GM12878 (cell line): ENCODE results near the gene TSPAN11. TPM values are rescaled to one million over a fixed set of nuclear protein-coding genes. Genes with fewer than 3 reads are reported as not detected.

Experiments used
- ATAC-seq: fragments of 200-7000 bp; cut with Tn5 transposase; 3 replicates; pipeline ENCODE4 v1.9.1; 2020; ENCODE audit warnings: mild to moderate bottlenecking, moderate library complexity
- BruUV-seq: library from RNA; stranded (reverse); fragments of 400-500 nt; replicated peaks from 2 replicates; lab custom pipeline; 2021; lab: Mats Ljungman, UMichigan
- CTCF ChIA-PET: fragments of 300-600 bp; sonication (Branson Sonifier 250); formaldehyde crosslinking; extraction: SDS; loops from one replicate; lab custom pipeline; 2021; ENCODE audit warnings: inconsistent platforms; lab: Yijun Ruan, JAX
- POLR2A ChIA-PET: fragments of 350-600 bp; formaldehyde crosslinking; extraction: SDS; loops from one replicate; lab custom pipeline; 2021; ENCODE audit warnings: inconsistent platforms; lab: Charles Lee
- RAD21 ChIA-PET: fragments of 300-600 bp; sonication (Branson Sonifier 250); formaldehyde crosslinking; loops from one replicate; lab custom pipeline; 2023; ENCODE audit warnings: antibody characterized with exemption; ENCODE audit not compliant: unreplicated experiment; lab: Charles Lee
- SMC1A ChIA-PET: fragments of 300-600 bp; sonication (Branson Sonifier 250); formaldehyde crosslinking; loops from one replicate; lab custom pipeline; 2023; ENCODE audit not compliant: unreplicated experiment, uncharacterized antibody; lab: Charles Lee
- DNase-seq: peaks from one replicate; pipeline ENCODE4 v3.0.0-alpha.2; 2011; ENCODE audit warnings: low read depth, low spot score
- FAIRE-seq: peaks from 3 replicates; lab custom pipeline; 2011; peaks lifted over from hg19 to GRCh38; lab: Jason Lieb, UNC
- H2AFZ ChIP-seq: 2 replicates; pipeline ENCODE4 v1.6.0; 2011; ENCODE audit warnings: low read depth, low read length, control low read depth; ENCODE audit not compliant: control insufficient read depth
- H3K27ac ChIP-seq: 2 replicates; pipeline ENCODE4 v1.5.1; 2011; ENCODE audit warnings: control low read depth; ENCODE audit not compliant: control insufficient read depth, insufficient read depth
- H3K27me3 ChIP-seq, 2 experiments: replicated peaks in 1 of 2; 2 replicates each; pipeline versions ENCODE4 v1.6.0 to v1.6.1; 2011; ENCODE audit warnings: low read length in 1 of 2; ENCODE audit not compliant: control insufficient read depth in 2 of 2, insufficient read depth in 2 of 2
- H3K36me3 ChIP-seq, 2 experiments: 2 replicates each; pipeline ENCODE4 v1.5.1; 2011; ENCODE audit warnings: low read length in 1 of 2; ENCODE audit not compliant: control insufficient read depth in 2 of 2, insufficient read depth in 2 of 2
- H3K4me1 ChIP-seq: 2 replicates; pipeline ENCODE4 v1.6.1; 2011; ENCODE audit warnings: mild to moderate bottlenecking, low read length, moderate library complexity, mixed read lengths; ENCODE audit not compliant: control insufficient read depth, insufficient read depth
- H3K4me2 ChIP-seq: 2 replicates; pipeline ENCODE4 v1.6.0; 2011; ENCODE audit warnings: control low read depth; ENCODE audit not compliant: control insufficient read depth, insufficient read depth
- H3K4me3 ChIP-seq: fragments of 200-600 bp; sonication (generic); 2 replicates; pipeline ENCODE4 v1.5.1; 2016
- H3K79me2 ChIP-seq: 2 replicates; pipeline ENCODE4 v1.6.0; 2011; ENCODE audit warnings: low read length; ENCODE audit not compliant: control insufficient read depth, insufficient read depth
- H3K9ac ChIP-seq: 2 replicates; pipeline ENCODE4 v1.8.0; 2011; ENCODE audit warnings: low read length, control low read depth, mixed read lengths; ENCODE audit not compliant: control insufficient read depth, insufficient read depth
- H3K9me3 ChIP-seq: replicated peaks from 3 replicates; pipeline ENCODE4 v1.5.1; 2011; ENCODE audit warnings: mild to moderate bottlenecking, low read length; ENCODE audit not compliant: control insufficient read depth, insufficient read depth
- H4K20me1 ChIP-seq: 2 replicates; pipeline ENCODE4 v1.6.0; 2011; ENCODE audit not compliant: control insufficient read depth, insufficient read depth
- ATF2 ChIP-seq: IDR thresholded peaks from 2 replicates; pipeline ENCODE4 v1.6.1; 2012; ENCODE audit warnings: low read length, inconsistent platforms
- BACH1 ChIP-seq: fragments of 450-650 bp; IDR thresholded peaks from 2 replicates; pipeline ENCODE4 v1.6.1; 2017; ENCODE audit warnings: mild to moderate bottlenecking, borderline replicate concordance
- CUX1 ChIP-seq: IDR thresholded peaks from 2 replicates; pipeline ENCODE4 v1.6.1; 2012; ENCODE audit warnings: improper control_type of control experiment, low read depth, low read length; ENCODE audit not compliant: insufficient replicate concordance
- DPF2 ChIP-seq: fragments of 450-650 bp; IDR thresholded peaks from 2 replicates; pipeline ENCODE4 v1.6.1; 2017; ENCODE audit warnings: mild to moderate bottlenecking
- FOXK2 ChIP-seq: fragments of 450-650 bp; IDR thresholded peaks from 2 replicates; pipeline ENCODE4 v1.6.1; 2017; ENCODE audit warnings: mild to moderate bottlenecking, moderate library complexity
- NBN ChIP-seq: fragments of 450-650 bp; IDR thresholded peaks from 2 replicates; pipeline ENCODE4 v1.6.1; 2016
- POU2F2 ChIP-seq: IDR thresholded peaks from 3 replicates; pipeline ENCODE4 v1.6.1; 2011; ENCODE audit warnings: low read depth, mild to moderate bottlenecking, low read length, borderline replicate concordance
- RCOR1 ChIP-seq: conservative IDR thresholded peaks from 2 replicates; pipeline ENCODE4 v1.6.1; 2012; ENCODE audit warnings: low read depth, low read length, improper control_type of control experiment
- RFX5 ChIP-seq: IDR thresholded peaks from 2 replicates; pipeline ENCODE4 v1.6.1; 2011; ENCODE audit warnings: low read depth, low read length, improper control_type of control experiment
- SPI1 ChIP-seq: IDR thresholded peaks from 2 replicates; pipeline ENCODE4 v1.6.1; 2011; ENCODE audit warnings: low read depth, mild to moderate bottlenecking, low read length, moderate library complexity, borderline replicate concordance; ENCODE audit not compliant: insufficient read depth
- WGBS: methylation state at CpG from one replicate; pipeline ENCODE4 v1.1.6; 2016; ENCODE audit warnings: low lambda C conversion rate; ENCODE audit not compliant: insufficient replicate concordance, insufficient coverage; ENCODE audit errors: missing lambda C conversion rate; 5-methylcytosine and 5-hydroxymethylcytosine counted together
- in situ Hi-C: fragments of 300-500 bp; cut with MboI; formaldehyde crosslinking; loops from 9 replicates; pipeline ENCODE4 v1.14.3; 2018; ENCODE audit warnings: mixed read lengths
- intact Hi-C: fragments of 100-400 bp; cut with micrococcal nuclease; formaldehyde crosslinking; loops from one replicate; pipeline ENCODE4 v1.14.2; 2022; ENCODE audit not compliant: unreplicated experiment
- polyA plus RNA-seq, 11 experiments: library from polyadenylated mRNA; depleted of rRNA in 4 of 11; unstranded in 6 of 11; stranded (reverse) in 5 of 11; fragments of >200 nt; fragmentation: Nextera tagmentation in 4 of 11; fragmentation: Illumina TruSeq in 1 of 11; extraction: Ambion mirVana in 4 of 11; extraction: Trizol in 1 of 11; gene quantifications; 1 replicate in 1 of 11; 2 replicates in 10 of 11; pipeline versions ENCODE4 v1.2.1 to v1.2.3, GENCODE V29; 2011 to 2016; ENCODE audit warnings: inconsistent platforms in 2 of 11, missing spikeins in 2 of 11, low read depth in 1 of 11
- total RNA-seq, 4 experiments: library from RNA; depleted of rRNA in 3 of 4; stranded (reverse); fragments of >200 nt in 3 of 4; fragmentation: Illumina TruSeq in 1 of 4; extraction: Trizol in 1 of 4; gene quantifications; 2 replicates each; pipeline versions ENCODE4 v1.2.1 to v1.2.3, GENCODE V29; 2013 to 2021

The TSPAN11 gene
- total and polyA plus RNA-seq, 10 of the 15 experiments (the other 5 are each of a cell fraction or from before 2014, with no cell fraction given), result under 0.01 to 0.27 (median 0.04) TPM; not detected in 6

GRCh38 chr12:31029916-31030562, 103.5 kb downstream of the TSPAN11 start:
- in situ Hi-C loops, result no loop called here
- H3K79me2 ChIP-seq, result no peaks in the 10 kb centered on the region
- no TSS peak for BruUV-seq
- H2AFZ ChIP-seq, result no peak overlapping the region
- H3K9me3 ChIP-seq, result no peaks in the 10 kb centered on the region
- ChIA-PET RAD21 (no interaction called here), CTCF (interaction anchor here (0.6 kb wide), 1 partner anchor 64 kb away, joined by 3 read pairs; no protein-coding TSS in a partner anchor), SMC1A (no interaction called here), POLR2A (no interaction called here)
- no peaks in the 10 kb centered on the region for H3K4me1 ChIP-seq
- intact Hi-C loops, result no loop called here
- no peaks in the 10 kb centered on the region for H3K36me3 ChIP-seq
- no peak overlapping the region for H3K4me2 ChIP-seq
- H3K4me3 ChIP-seq, result no peak overlapping the region
- H3K27ac ChIP-seq, result no peak overlapping the region
- FAIRE-seq, result no peak
- 28% methylated on average over 6 of the region's 6 CpGs for WGBS
- TF ChIP-seq BACH1 (no peak), DPF2 (no peak), NBN (no peak), RCOR1 (no peak), FOXK2 (no peak), RFX5 (no peak), ATF2 (no peak), POU2F2 (no peak), CUX1 (no peak), SPI1 (no peak)
- peaks cover 0 to 3% of the 10 kb centered on the region in 2 experiments; a peak in 1 of 4 replicates for H3K27me3 ChIP-seq
- no peaks in the 10 kb centered on the region for H4K20me1 ChIP-seq
- DNase-seq, result no peak
- no peak for ATAC-seq
- H3K9ac ChIP-seq, result no peak overlapping the region
